IgD-negative memory B cell (primary cell): ENCODE results near the gene MYH9. TPM values are rescaled to one million over a fixed set of nuclear protein-coding genes. Genes with fewer than 3 reads are reported as not detected.
"Not testable (repeated sequence)": the region's sequence is repeated elsewhere in the genome, so short reads cannot be mapped to it uniquely, and the experiment has no call there.

Experiments
- H3K27ac Mint-ChIP-seq, 3 donors: one replicate each; pipeline ENCODE4 v1.8.0; 2020 to 2022; ENCODE audit warnings: mild to moderate bottlenecking in 3 of 3, mixed read lengths in 3 of 3, moderate library complexity in 1 of 3
- H3K27me3 Mint-ChIP-seq: one replicate; pipeline ENCODE4 v1.8.0; 2021; ENCODE audit warnings: mixed read lengths
- H3K36me3 Mint-ChIP-seq: one replicate; pipeline ENCODE4 v1.8.0; 2020; ENCODE audit warnings: mild to moderate bottlenecking, mixed read lengths
- H3K4me1 Mint-ChIP-seq, 3 donors: one replicate each; pipeline ENCODE4 v1.8.0; 2020 to 2022; ENCODE audit warnings: mixed read lengths in 3 of 3, mild to moderate bottlenecking in 1 of 3
- H3K4me3 Mint-ChIP-seq, 4 donors: one replicate each; pipeline ENCODE4 v1.8.0; 2020 to 2022; ENCODE audit warnings: mild to moderate bottlenecking in 4 of 4, mixed read lengths in 4 of 4, moderate library complexity in 3 of 4
- H3K9me3 Mint-ChIP-seq, 3 donors: one replicate each; pipeline ENCODE4 v1.8.0; 2020 to 2021; ENCODE audit warnings: mixed read lengths in 3 of 3, mild to moderate bottlenecking in 1 of 3
- polyA plus RNA-seq: library from polyadenylated mRNA; unstranded; fragments of 300-500 nt; fragmentation: Illumina TruSeq; gene quantifications from one replicate; pipeline ENCODE4 v1.2.3, GENCODE V29; 2021

Gene MYH9
- polyA plus RNA-seq, 1 donor from 2014 or later = 231 TPM

GRCh38 chr22:36259615-36260300 is 128.0 kb downstream of the MYH9 start:
- H3K9me3 Mint-ChIP-seq = no peaks in the 10 kb centered on the region
- no peaks in the 10 kb centered on the region for H3K27me3 Mint-ChIP-seq
- no peak overlapping the region for H3K4me3 Mint-ChIP-seq
- peaks cover 13% of the 10 kb centered on the region for H3K36me3 Mint-ChIP-seq
- H3K4me1 Mint-ChIP-seq = peaks cover 9 to 20% (median 13%) of the 10 kb centered on the region in 3 donors
- peak overlapping the region in 1 of 3 donors; percentile 43 for H3K27ac Mint-ChIP-seq

DNA sequence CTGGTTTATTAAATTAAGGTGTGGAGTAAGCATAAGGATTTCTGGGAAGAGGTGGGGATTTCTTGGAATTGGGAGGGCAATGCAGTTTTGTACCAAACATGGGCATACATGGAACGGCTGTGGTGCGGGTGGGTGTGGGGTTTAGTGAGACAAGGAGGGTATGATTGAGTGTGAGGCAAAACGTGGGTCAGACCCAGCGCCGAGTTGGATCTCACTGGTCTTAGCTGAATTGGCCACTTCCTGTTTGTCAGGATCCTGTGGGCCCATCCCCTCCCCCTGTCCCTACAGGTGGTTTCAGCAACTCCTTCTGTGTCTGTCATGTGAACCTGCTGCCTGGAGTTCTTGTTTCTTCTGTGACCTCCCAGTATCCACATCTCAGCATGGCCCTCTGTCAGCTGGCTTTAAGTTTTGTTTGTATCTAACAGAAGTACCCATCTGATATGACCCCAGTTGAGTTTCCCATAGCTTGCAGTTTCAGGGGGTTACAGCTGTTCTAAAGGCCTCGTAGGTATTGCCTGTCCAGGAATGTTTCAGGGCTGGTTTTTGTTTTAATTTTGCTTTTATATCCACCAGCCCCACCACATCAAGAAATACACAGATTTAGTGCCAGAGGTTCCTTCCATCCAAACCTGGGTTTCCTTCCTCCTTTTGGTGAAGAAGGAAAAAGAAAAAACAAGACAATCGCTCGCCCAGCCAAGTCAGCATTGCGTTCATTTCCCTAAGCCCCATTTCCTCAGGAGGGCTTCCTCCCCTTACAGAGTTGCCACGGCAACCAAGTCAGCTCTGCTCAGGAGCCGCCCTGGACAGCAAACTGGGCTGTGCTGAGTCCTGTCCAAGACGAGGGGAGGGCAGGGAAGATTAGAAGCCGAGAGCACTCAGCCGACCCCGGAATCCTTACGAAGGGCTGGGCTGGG is 128.8 kb downstream of the MYH9 start:
- Mint-ChIP-seq H3K9me3 (no peaks in the 10 kb centered on the region), H3K4me3 (peak overlapping the region in 2 of 4 donors; percentile 33 to 44), H3K36me3 (peaks cover 13% of the 10 kb centered on the region), H3K27ac (peak overlapping the region in 2 of 3 donors; percentile 37 to 43), H3K27me3 (no peaks in the 10 kb centered on the region), H3K4me1 (peaks cover 9 to 20% (median 17%) of the 10 kb centered on the region in 3 donors)

GRCh38 chr22:36257948-36258670 is 129.7 kb downstream of the MYH9 start:
- Mint-ChIP-seq H3K4me1 (peaks cover 15 to 28% (median 25%) of the 10 kb centered on the region in 3 donors), H3K9me3 (no peaks in the 10 kb centered on the region), H3K36me3 (peaks cover 10% of the 10 kb centered on the region), H3K27ac (peak overlapping the region in 2 of 3 donors; percentile 37 to 71), H3K27me3 (no peaks in the 10 kb centered on the region), H3K4me3 (peak overlapping the region in 3 of 4 donors; percentile 6 to 44 (median 33))

GRCh38 chr22:36257308-36257707 is 130.5 kb downstream of the MYH9 start:
- Mint-ChIP-seq H3K4me3 (no peak overlapping the region), H3K9me3 (no peaks in the 10 kb centered on the region), H3K27me3 (no peaks in the 10 kb centered on the region), H3K36me3 (peaks cover 12% of the 10 kb centered on the region), H3K4me1 (peaks cover 21 to 33% (median 32%) of the 10 kb centered on the region in 3 donors), H3K27ac (no peak overlapping the region)

GRCh38 chr22:36256478-36256877 is 131.3 kb downstream of the MYH9 start:
- Mint-ChIP-seq H3K27ac (peak overlapping the region in 1 of 3 donors; percentile 60), H3K4me1 (peaks cover 22 to 34% (median 33%) of the 10 kb centered on the region in 3 donors), H3K9me3 (no peaks in the 10 kb centered on the region), H3K4me3 (peak overlapping the region in 1 of 4 donors; percentile 55), H3K27me3 (no peaks in the 10 kb centered on the region), H3K36me3 (peaks cover 12% of the 10 kb centered on the region)

- Mint-ChIP-seq H3K4me3 (peak overlapping the region in 1 of 4 donors; percentile 55), H3K4me1 (peaks cover 25 to 35% (median 33%) of the 10 kb centered on the region in 3 donors), H3K36me3 (peaks cover 12% of the 10 kb centered on the region)
- H3K27ac Mint-ChIP-seq, H3K9me3 Mint-ChIP-seq, H3K27me3 Mint-ChIP-seq: not testable (repeated sequence)
Observed at GRCh38 chr22:36255572-36255971, 132.2 kb downstream of the MYH9 start.

- Mint-ChIP-seq H3K4me3 (peak overlapping the region; percentile 79 to 95 (median 92)), H3K36me3 (peaks cover 11% of the 10 kb centered on the region), H3K4me1 (peaks cover 28 to 40% (median 32%) of the 10 kb centered on the region in 3 donors), H3K27me3 (no peaks in the 10 kb centered on the region), H3K27ac (peak overlapping the region; percentile 11 to 89 (median 81)), H3K9me3 (peaks cover 0 to 5% (median 0%) of the 10 kb centered on the region in 3 donors)
Observed at GRCh38 chr22:36253523-36254490, 134.0 kb downstream of the MYH9 start.

- H3K36me3 Mint-ChIP-seq = peaks cover 5% of the 10 kb centered on the region
- H3K9me3 Mint-ChIP-seq = peaks cover 0 to 13% (median 0%) of the 10 kb centered on the region in 3 donors
Observed at GRCh38 chr22:36252754-36253522, 134.8 kb downstream of the MYH9 start, which contains the start of gene APOL1. Gene APOL1 (plus strand): TSS chr22:36253133. CDS start chr22:36254956, 1,823 bp downstream.

DNA sequence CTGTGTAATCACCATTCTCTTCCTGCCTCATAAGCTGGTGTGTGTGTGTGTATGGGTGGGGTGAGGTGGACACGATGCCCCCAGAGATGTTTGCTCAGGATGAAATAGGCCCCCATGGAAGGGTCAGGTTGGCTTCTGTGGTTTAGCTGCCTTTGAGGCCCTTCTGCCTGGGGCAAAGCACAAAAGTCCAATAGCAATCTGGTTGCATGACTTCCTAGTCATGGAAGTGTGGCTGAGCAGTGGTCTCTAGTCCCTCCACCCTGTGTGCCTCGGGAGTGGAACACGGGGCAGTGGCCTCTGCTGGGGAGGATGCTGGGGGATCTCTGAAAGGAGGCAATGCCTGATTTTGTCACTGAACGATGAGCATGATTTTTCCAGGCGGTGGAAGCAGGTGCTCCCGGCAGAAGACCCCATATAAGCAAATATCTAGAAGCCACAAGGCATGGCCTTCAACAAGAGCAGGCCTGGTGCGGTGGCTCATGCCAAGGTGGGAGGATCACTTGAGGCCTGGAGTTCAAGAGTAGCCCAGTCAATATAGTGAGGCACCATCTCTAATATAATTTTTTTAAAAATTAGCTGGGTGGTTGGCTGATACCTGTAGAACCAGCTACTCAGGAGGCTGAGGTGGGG is 135.7 kb downstream of the MYH9 start:
- not testable (repeated sequence) for H3K36me3 Mint-ChIP-seq, H3K27me3 Mint-ChIP-seq
- H3K9me3 Mint-ChIP-seq = peaks cover 0 to 16% (median 0%) of the 10 kb centered on the region in 3 donors
- H3K27ac Mint-ChIP-seq = peak overlapping the region in 2 of 3 donors; percentile 81 to 89
- peak overlapping the region in 3 of 4 donors; percentile 79 to 94 (median 91) for H3K4me3 Mint-ChIP-seq
- H3K4me1 Mint-ChIP-seq = peaks cover 23 to 32% (median 26%) of the 10 kb centered on the region in 3 donors

More at GRCh38 chr22:36252754-36253522, 134.8 kb downstream of the MYH9 start, which contains the start of gene APOL1:
- H3K4me3 Mint-ChIP-seq = peak within 1 kb of the TSS; percentile 79 to 95 (median 92)
- peaks cover 23 to 32% (median 26%) of the 10 kb centered on the region in 3 donors for H3K4me1 Mint-ChIP-seq
- H3K27me3 Mint-ChIP-seq = no peaks in the 10 kb centered on the region
- H3K27ac Mint-ChIP-seq = peak within 1 kb of the TSS; percentile 11 to 89 (median 81)

DNA sequence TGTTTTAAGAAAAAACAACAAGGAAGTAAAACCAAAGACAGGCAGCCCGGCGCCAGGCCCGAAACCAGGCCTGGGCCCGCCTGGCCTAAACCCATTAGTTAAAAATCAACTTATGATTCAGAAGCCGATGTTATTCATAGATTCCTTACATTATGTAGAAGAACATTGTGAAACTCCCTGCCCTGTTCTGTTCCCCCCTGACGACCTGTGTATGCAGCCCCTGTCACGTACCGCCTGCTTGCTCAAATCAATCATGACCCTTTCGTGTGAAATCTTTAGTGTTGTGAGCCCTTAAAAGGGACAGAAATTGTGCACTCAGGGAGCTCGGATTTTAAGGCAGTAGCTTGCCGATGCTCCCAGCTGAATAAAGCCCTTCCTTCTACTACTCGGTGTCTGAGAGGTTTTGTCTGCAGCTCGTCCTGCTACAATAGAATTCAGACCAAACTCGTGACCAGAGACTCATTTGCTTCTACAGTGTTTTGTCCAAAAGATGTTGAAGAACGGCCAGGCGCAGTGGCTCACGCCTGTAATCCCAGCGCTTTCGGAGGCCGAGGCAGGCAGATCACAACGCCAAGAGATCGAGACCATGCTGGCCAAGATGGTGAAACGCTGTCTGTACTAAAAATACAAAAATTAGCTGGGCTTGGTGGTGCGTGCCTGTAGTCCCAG is 137.3 kb downstream of the MYH9 start:
- not testable (repeated sequence) for H3K27me3 Mint-ChIP-seq, H3K36me3 Mint-ChIP-seq
- Mint-ChIP-seq H3K9me3 (peaks cover 0 to 16% (median 0%) of the 10 kb centered on the region in 3 donors), H3K4me1 (peaks cover 13 to 28% (median 18%) of the 10 kb centered on the region in 3 donors), H3K4me3 (peak overlapping the region in 2 of 4 donors; percentile 9 to 80), H3K27ac (peak overlapping the region; percentile 0 to 86 (median 59))

GRCh38 chr22:36249160-36249559 is 138.6 kb downstream of the MYH9 start:
- Mint-ChIP-seq H3K4me1 (peaks cover 13 to 26% (median 18%) of the 10 kb centered on the region in 3 donors), H3K9me3 (peaks cover 0 to 16% (median 0%) of the 10 kb centered on the region in 3 donors), H3K27me3 (peaks cover 2% of the 10 kb centered on the region), H3K36me3 (peaks cover 1% of the 10 kb centered on the region), H3K4me3 (no peak overlapping the region), H3K27ac (no peak overlapping the region)

DNA sequence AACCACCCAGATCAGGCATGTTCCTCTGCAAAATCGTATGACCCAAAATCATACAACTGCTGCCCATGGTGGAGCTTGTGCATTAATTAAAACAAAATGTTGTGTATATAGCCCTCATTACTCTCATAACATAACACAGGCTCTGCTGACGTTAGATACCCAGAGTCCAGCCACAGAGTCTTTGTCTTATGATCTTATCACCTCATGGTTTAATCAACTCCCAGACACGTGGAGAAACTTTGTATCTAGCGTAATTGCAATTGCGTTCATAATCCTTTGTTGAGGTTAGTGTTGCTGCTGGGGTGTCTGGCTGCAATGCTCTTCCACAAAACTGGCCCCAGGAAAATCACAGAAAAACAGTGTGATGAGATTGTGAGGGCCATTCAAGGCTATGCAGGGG is 139.8 kb downstream of the MYH9 start:
- H3K27ac Mint-ChIP-seq = no peak overlapping the region
- H3K9me3 Mint-ChIP-seq = peaks cover 0 to 16% (median 0%) of the 10 kb centered on the region in 3 donors
- peaks cover 2% of the 10 kb centered on the region for H3K27me3 Mint-ChIP-seq
- H3K4me1 Mint-ChIP-seq = peaks cover 3 to 14% (median 11%) of the 10 kb centered on the region in 3 donors
- H3K4me3 Mint-ChIP-seq = peak overlapping the region in 1 of 4 donors; percentile 11
- peaks cover 1% of the 10 kb centered on the region for H3K36me3 Mint-ChIP-seq
